Sigmoid colon (tissue), 4 donors: Measurements from ENCODE around the gene TRIM24.

Source experiments
- POLR2A ChIP-seq, 2 donors: fragments of 450-650 bp; IDR thresholded peaks; one replicate each; pipeline ENCODE4 v1.6.1; 2016; ENCODE audit warnings: antibody characterized with exemption in 2 of 2, mild to moderate bottlenecking in 2 of 2, moderate library complexity in 2 of 2
- POLR2AphosphoS5 ChIP-seq, 4 donors: sonication (generic); formaldehyde crosslinking; IDR thresholded peaks; one replicate each; pipeline ENCODE4 v1.6.1; 2017; ENCODE audit warnings: antibody characterized with exemption in 4 of 4
- TF ChIP-seq, protein P1 (sequence below), 4 experiments: fragments of 450-650 bp in 3 of 4; fragments of 200-600 bp in 1 of 4; IDR thresholded peaks; one replicate each; pipeline ENCODE4 v1.5.1; 2016 to 2019; ENCODE audit warnings: antibody characterized with exemption in 4 of 4, mild to moderate bottlenecking in 3 of 4, moderate library complexity in 2 of 4

DNA sequence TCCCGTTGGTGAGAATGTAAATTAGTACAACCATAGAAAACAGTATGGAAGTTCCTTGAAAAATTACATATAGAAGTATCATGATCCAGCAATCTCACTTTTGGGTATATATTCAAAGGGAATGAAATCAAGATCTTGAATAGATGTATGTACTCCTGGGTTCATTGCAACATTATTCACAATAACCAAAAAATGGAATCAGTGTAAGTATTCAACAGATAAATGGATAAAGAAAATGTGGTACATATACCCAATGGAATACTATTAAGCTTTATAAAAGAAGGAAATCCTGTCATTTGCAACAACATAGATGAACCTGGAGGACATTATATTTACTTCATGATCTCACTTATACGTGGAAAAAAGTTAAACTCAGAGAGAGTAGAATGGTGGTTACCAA, 86.8 kb downstream of the TRIM24 start:
- TF ChIP-seq, protein P1, sequence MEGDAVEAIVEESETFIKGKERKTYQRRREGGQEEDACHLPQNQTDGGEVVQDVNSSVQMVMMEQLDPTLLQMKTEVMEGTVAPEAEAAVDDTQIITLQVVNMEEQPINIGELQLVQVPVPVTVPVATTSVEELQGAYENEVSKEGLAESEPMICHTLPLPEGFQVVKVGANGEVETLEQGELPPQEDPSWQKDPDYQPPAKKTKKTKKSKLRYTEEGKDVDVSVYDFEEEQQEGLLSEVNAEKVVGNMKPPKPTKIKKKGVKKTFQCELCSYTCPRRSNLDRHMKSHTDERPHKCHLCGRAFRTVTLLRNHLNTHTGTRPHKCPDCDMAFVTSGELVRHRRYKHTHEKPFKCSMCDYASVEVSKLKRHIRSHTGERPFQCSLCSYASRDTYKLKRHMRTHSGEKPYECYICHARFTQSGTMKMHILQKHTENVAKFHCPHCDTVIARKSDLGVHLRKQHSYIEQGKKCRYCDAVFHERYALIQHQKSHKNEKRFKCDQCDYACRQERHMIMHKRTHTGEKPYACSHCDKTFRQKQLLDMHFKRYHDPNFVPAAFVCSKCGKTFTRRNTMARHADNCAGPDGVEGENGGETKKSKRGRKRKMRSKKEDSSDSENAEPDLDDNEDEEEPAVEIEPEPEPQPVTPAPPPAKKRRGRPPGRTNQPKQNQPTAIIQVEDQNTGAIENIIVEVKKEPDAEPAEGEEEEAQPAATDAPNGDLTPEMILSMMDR (IDR thresholded peaks at IDR 0.05) = no peak
- TF ChIP-seq POLR2A (IDR thresholded peaks at IDR 0.05) (no peak), POLR2AphosphoS5 (IDR thresholded peaks at IDR 0.05) (no peak)
